Panc1 (cell line): ENCODE measurements around the gene SNTG2. TPM values are rescaled to one million over a fixed set of nuclear protein-coding genes. Genes with fewer than 3 reads are reported as not detected.

Experiments
- ATAC-seq: fragments of 200-7000 bp; cut with Tn5 transposase; 2 replicates; pipeline ENCODE4 v1.9.1; 2020; ENCODE audit warnings: mild to moderate bottlenecking, moderate library complexity
- BruUV-seq: library from RNA; stranded (reverse); fragments of 400-500 nt; replicated peaks from 2 replicates; lab custom pipeline; 2021; lab: Mats Ljungman, UMichigan
- CTCF ChIA-PET: fragments of 300-600 bp; sonication (Branson Sonifier 250); formaldehyde crosslinking; loops from one replicate; lab custom pipeline; 2022; ENCODE audit warnings: antibody characterized with exemption; lab: Charles Lee
- POLR2A ChIA-PET: fragments of 300-600 bp; sonication (Branson Sonifier 250); formaldehyde crosslinking; loops from one replicate; lab custom pipeline; 2022; ENCODE audit warnings: antibody characterized with exemption; lab: Charles Lee
- DNase-seq: peaks from one replicate; pipeline ENCODE4 v3.0.0-alpha.2; 2010; ENCODE audit warnings: low read depth, low spot score
- H3K27ac ChIP-seq: 2 replicates; pipeline ENCODE4 v1.5.1; 2011; ENCODE audit warnings: mild to moderate bottlenecking, low read length, inconsistent platforms
- H3K27me3 ChIP-seq: fragments of 200-500 bp; sonication (Bioruptor generic); 2 replicates; pipeline ENCODE4 v1.6.0; 2014; ENCODE audit warnings: low read length, inconsistent platforms; ENCODE audit not compliant: control insufficient read depth, insufficient read depth
- H3K36me3 ChIP-seq: fragments of 200-500 bp; sonication (Bioruptor generic); 2 replicates; pipeline ENCODE4 v1.5.1; 2014; ENCODE audit warnings: inconsistent platforms, mild to moderate bottlenecking, low read length, moderate library complexity; ENCODE audit not compliant: control insufficient read depth, insufficient read depth
- H3K4me1 ChIP-seq: 2 replicates; pipeline ENCODE4 v1.5.1; 2011; ENCODE audit warnings: inconsistent platforms, mild to moderate bottlenecking, low read length, moderate library complexity; ENCODE audit not compliant: control insufficient read depth, insufficient read depth
- H3K4me3 ChIP-seq, 2 experiments: 2 replicates each; pipeline ENCODE4 v1.5.1; 2011 to 2012; ENCODE audit warnings: low read depth in 2 of 2, low read length in 2 of 2, mild to moderate bottlenecking in 2 of 2, inconsistent platforms in 1 of 2, moderate library complexity in 1 of 2
- H3K9me3 ChIP-seq: fragments of 200-500 bp; sonication (Bioruptor generic); 2 replicates; pipeline ENCODE4 v1.5.1; 2014; ENCODE audit warnings: low read depth, mild to moderate bottlenecking, inconsistent platforms, low read length, moderate library complexity; ENCODE audit not compliant: control insufficient read depth, insufficient read depth
- POLR2AphosphoS5 ChIP-seq: IDR thresholded peaks from 2 replicates; pipeline ENCODE4 v1.6.1; 2012; ENCODE audit warnings: mild to moderate bottlenecking, low read depth, low read length, moderate library complexity
- SIN3A ChIP-seq: IDR thresholded peaks from 2 replicates; pipeline ENCODE4 v1.6.1; 2012; ENCODE audit warnings: low read depth, mild to moderate bottlenecking, low read length, moderate library complexity, borderline replicate concordance; ENCODE audit not compliant: insufficient read depth
- TCF7L2 ChIP-seq: IDR thresholded peaks from 2 replicates; pipeline ENCODE4 v1.6.1; 2011; ENCODE audit warnings: mild to moderate bottlenecking, low read depth, low read length, inconsistent platforms
- in situ Hi-C: cut with HindIII; loops from 2 replicates; pipeline ENCODE4 v1.10.0; 2016; ENCODE audit warnings: low sequenced_read_pairs, low pct_unique_long_range_greater_than_20kb
- intact Hi-C: fragments of 100-400 bp; cut with micrococcal nuclease; formaldehyde crosslinking; loops from one replicate; pipeline ENCODE4 v1.10.0; 2022; ENCODE audit not compliant: unreplicated experiment
- total RNA-seq: library from RNA; stranded (reverse); gene quantifications from one replicate; pipeline ENCODE4 v1.2.1, GENCODE V29; 2021; ENCODE audit not compliant: unreplicated experiment
- TF ChIP-seq, protein P1 (sequence below): fragments of 450-650 bp; IDR thresholded peaks from 2 replicates; pipeline ENCODE4 v1.5.1; 2017; ENCODE audit warnings: mild to moderate bottlenecking
- TF ChIP-seq, protein P2 (sequence below), 2 experiments: IDR thresholded peaks; 2 replicates each; pipeline ENCODE4 v1.6.1; 2011 to 2012; ENCODE audit warnings: low read depth in 2 of 2, control low read depth in 1 of 2, low read length in 1 of 2, mild to moderate bottlenecking in 1 of 2, moderate library complexity in 1 of 2; ENCODE audit not compliant: insufficient read depth in 1 of 2

SNTG2 gene
- total RNA-seq, 1 experiment from 2014 or later, result not detected

DNA sequence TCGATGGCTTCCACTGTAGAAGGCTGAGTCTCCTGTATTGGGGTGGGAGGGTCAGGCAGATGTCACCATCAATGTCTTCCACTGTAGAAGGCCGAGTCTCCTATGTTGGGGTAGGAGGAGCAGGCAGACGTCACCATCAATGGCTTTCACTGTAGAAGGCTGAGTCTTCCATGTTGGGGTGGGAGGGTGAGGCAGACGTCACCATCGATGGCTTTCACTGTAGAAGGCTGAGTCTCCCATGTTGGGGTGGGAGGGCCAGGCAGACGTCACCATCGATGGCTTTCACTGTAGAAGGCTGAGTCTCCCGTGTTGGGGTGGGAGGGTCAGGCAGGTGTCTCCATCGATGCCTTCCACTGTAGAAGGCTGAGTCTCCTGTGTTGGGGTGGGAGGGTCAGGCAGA is 345.1 kb downstream of the SNTG2 start:
- DNase-seq (no peak), ATAC-seq (no peak)
- Histone ChIP-seq H3K4me1 (no peaks in the 10 kb centered on the region), H3K36me3 (no peaks in the 10 kb centered on the region), H3K27me3 (no peaks in the 10 kb centered on the region), H3K9me3 (no peaks in the 10 kb centered on the region), H3K27ac (no peak overlapping the region), H3K4me3 (no peak overlapping the region)
- in situ Hi-C loops (no loop called here), intact Hi-C loops (no loop called here)
- TF ChIP-seq SIN3A, result no peak
- TF ChIP-seq POLR2AphosphoS5, result no peak
- TF ChIP-seq, protein P1, sequence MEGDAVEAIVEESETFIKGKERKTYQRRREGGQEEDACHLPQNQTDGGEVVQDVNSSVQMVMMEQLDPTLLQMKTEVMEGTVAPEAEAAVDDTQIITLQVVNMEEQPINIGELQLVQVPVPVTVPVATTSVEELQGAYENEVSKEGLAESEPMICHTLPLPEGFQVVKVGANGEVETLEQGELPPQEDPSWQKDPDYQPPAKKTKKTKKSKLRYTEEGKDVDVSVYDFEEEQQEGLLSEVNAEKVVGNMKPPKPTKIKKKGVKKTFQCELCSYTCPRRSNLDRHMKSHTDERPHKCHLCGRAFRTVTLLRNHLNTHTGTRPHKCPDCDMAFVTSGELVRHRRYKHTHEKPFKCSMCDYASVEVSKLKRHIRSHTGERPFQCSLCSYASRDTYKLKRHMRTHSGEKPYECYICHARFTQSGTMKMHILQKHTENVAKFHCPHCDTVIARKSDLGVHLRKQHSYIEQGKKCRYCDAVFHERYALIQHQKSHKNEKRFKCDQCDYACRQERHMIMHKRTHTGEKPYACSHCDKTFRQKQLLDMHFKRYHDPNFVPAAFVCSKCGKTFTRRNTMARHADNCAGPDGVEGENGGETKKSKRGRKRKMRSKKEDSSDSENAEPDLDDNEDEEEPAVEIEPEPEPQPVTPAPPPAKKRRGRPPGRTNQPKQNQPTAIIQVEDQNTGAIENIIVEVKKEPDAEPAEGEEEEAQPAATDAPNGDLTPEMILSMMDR, result no peak
- BruUV-seq, result no TSS peak
- CTCF ChIA-PET, result no interaction called here
- POLR2A ChIA-PET, result no interaction called here

DNA sequence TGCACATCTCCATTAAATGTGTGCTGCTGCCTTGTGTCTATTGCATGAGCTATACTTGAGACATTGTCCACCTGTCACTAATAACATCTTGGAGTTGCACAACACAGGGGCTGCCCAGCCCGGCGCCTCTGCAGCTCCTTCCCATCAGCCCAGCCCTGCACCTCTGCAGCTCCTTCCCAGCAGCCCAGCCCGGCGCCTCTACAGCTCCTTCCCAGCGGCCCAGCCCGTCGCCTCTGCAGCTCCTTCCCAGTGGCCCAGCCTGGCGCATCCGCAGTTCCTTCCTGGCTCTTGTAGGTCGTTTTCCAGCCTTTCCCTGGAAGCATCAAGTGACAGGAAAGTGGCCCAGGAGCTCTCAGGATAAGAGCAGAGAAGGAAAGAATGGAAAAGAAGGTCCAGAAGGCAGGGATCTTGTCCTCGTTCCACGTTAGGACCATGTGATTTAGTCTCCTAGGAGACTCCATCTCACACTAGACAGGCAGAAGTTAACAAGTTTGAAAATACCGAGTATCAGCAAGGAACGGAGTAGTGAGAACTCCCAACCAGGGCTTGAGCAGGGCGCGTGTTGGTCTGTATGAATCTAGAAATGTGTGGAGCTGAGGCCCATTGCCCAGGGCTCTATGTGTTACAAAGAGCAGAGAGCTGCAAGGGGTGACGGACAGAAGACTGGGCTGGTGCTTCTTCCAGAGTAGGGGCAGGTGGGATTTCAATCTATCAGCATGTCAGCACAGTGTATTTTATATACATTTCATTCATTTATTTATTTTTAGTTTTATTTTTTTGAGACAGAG is 346.9 kb downstream of the SNTG2 start:
- intact Hi-C loops, result no loop called here
- POLR2A ChIA-PET, result interaction anchor here (0.5 kb wide), 1 partner anchor 112 kb away, joined by 3 read pairs; no protein-coding TSS in a partner anchor
- in situ Hi-C loops, result no loop called here

More for the DNA sequence above, 346.9 kb downstream of the SNTG2 start:
- H3K36me3 ChIP-seq, result no peaks in the 10 kb centered on the region
- H3K27me3 ChIP-seq, result no peaks in the 10 kb centered on the region
- no peak overlapping the region for H3K27ac ChIP-seq
- TF ChIP-seq POLR2AphosphoS5 (no peak), SIN3A (no peak), TCF7L2 (no peak)
- TF ChIP-seq, protein P1, result no peak
- TF ChIP-seq, protein P2, sequence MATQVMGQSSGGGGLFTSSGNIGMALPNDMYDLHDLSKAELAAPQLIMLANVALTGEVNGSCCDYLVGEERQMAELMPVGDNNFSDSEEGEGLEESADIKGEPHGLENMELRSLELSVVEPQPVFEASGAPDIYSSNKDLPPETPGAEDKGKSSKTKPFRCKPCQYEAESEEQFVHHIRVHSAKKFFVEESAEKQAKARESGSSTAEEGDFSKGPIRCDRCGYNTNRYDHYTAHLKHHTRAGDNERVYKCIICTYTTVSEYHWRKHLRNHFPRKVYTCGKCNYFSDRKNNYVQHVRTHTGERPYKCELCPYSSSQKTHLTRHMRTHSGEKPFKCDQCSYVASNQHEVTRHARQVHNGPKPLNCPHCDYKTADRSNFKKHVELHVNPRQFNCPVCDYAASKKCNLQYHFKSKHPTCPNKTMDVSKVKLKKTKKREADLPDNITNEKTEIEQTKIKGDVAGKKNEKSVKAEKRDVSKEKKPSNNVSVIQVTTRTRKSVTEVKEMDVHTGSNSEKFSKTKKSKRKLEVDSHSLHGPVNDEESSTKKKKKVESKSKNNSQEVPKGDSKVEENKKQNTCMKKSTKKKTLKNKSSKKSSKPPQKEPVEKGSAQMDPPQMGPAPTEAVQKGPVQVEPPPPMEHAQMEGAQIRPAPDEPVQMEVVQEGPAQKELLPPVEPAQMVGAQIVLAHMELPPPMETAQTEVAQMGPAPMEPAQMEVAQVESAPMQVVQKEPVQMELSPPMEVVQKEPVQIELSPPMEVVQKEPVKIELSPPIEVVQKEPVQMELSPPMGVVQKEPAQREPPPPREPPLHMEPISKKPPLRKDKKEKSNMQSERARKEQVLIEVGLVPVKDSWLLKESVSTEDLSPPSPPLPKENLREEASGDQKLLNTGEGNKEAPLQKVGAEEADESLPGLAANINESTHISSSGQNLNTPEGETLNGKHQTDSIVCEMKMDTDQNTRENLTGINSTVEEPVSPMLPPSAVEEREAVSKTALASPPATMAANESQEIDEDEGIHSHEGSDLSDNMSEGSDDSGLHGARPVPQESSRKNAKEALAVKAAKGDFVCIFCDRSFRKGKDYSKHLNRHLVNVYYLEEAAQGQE (IDR thresholded peaks at IDR 0.05; ENCODE audit: insufficient read depth in 1 of 2, low read depth in 2 of 2, low read length in 1 of 2), result no peak
- no peaks in the 10 kb centered on the region for H3K4me1 ChIP-seq
- H3K4me3 ChIP-seq, result no peak overlapping the region
- H3K9me3 ChIP-seq, result no peaks in the 10 kb centered on the region
- no TSS peak for BruUV-seq
- CTCF ChIA-PET, result no interaction called here
- DNase-seq (no peak), ATAC-seq (no peak)
